ENCODE results near the gene SYT9.

Gene SYT9

GRCh38 chr11:7444091-7444981, 192.6 kb downstream of the SYT9 start:
- Histone ChIP-seq H3K36me3 (replicated peaks) (no peaks in the 10 kb centered on the region), H3K4me3 (ENCODE audit: low read depth, low read length) (no peak overlapping the region), H3K27ac (no peak overlapping the region), H3K27me3 (replicated peaks) (no peaks in the 10 kb centered on the region)
- in situ Hi-C loops (cut with HindIII; ENCODE audit: low pct_ligation_motif_present, low sequenced_read_pairs) = no loop called here
- DNase-seq = no peak
- no peak for TF ChIP-seq CTCF (IDR thresholded peaks at IDR 0.05; ENCODE audit: low read depth, low read length, missing control alignments)

GRCh38 chr11:7445564-7445963, 193.9 kb downstream of the SYT9 start:
- in situ Hi-C loops (cut with HindIII; ENCODE audit: low pct_ligation_motif_present, low sequenced_read_pairs) = no loop called here
- no peak for TF ChIP-seq CTCF (IDR thresholded peaks at IDR 0.05; ENCODE audit: low read depth, low read length, missing control alignments)
- no peak overlapping the region for H3K27ac ChIP-seq
- H3K36me3 ChIP-seq (replicated peaks) = no peaks in the 10 kb centered on the region
- H3K4me3 ChIP-seq (ENCODE audit: low read depth, low read length) = no peak overlapping the region
- H3K27me3 ChIP-seq (replicated peaks) = no peaks in the 10 kb centered on the region
- no peak for DNase-seq

GRCh38 chr11:7448201-7448600, 196.5 kb downstream of the SYT9 start:
- Histone ChIP-seq H3K36me3 (replicated peaks) (no peaks in the 10 kb centered on the region), H3K4me3 (ENCODE audit: low read depth, low read length) (no peak overlapping the region), H3K27ac (no peak overlapping the region), H3K27me3 (replicated peaks) (no peaks in the 10 kb centered on the region)
- in situ Hi-C loops (cut with HindIII; ENCODE audit: low pct_ligation_motif_present, low sequenced_read_pairs) = no loop called here
- no peak for DNase-seq
- no peak for TF ChIP-seq CTCF (IDR thresholded peaks at IDR 0.05; ENCODE audit: low read depth, low read length, missing control alignments)

GRCh38 chr11:7449211-7449840, 197.6 kb downstream of the SYT9 start:
- Histone ChIP-seq H3K4me3 (ENCODE audit: low read depth, low read length) (no peak overlapping the region), H3K36me3 (replicated peaks) (no peaks in the 10 kb centered on the region), H3K27me3 (replicated peaks) (no peaks in the 10 kb centered on the region), H3K27ac (no peak overlapping the region)
- TF ChIP-seq CTCF (IDR thresholded peaks at IDR 0.05; ENCODE audit: low read depth, low read length, missing control alignments) = no peak
- in situ Hi-C loops (cut with HindIII; ENCODE audit: low pct_ligation_motif_present, low sequenced_read_pairs) = no loop called here
- no peak for DNase-seq

- in situ Hi-C loops (cut with HindIII; ENCODE audit: low pct_ligation_motif_present, low sequenced_read_pairs) = no loop called here
Measured at GRCh38 chr11:7449841-7450214, 198.1 kb downstream of the SYT9 start.

More at GRCh38 chr11:7449841-7450214, 198.1 kb downstream of the SYT9 start:
- H3K4me3 ChIP-seq (ENCODE audit: low read depth, low read length) = no peak overlapping the region
- no peaks in the 10 kb centered on the region for H3K27me3 ChIP-seq (replicated peaks)
- no peaks in the 10 kb centered on the region for H3K36me3 ChIP-seq (replicated peaks)
- H3K27ac ChIP-seq = no peak overlapping the region
- DNase-seq = no peak
- no peak for TF ChIP-seq CTCF (IDR thresholded peaks at IDR 0.05; ENCODE audit: low read depth, low read length, missing control alignments)

Measured in brain microvascular endothelial cell (primary cell).